Psoas muscle (tissue), 8 donors: ENCODE data around the gene COBLL1. TPM values are rescaled to one million over a fixed set of nuclear protein-coding genes. Genes with fewer than 3 reads are reported as not detected.
A peak's percentile ranks its signal among the peaks of the same experiment; 100 is the strongest.

Experiments
- ATAC-seq, 4 donors: fragments of 200-7000 bp; cut with Tn5 transposase; one replicate each; pipeline ENCODE4 v1.9.1; 2020; ENCODE audit warnings: moderate library complexity in 3 of 4, mild to moderate bottlenecking in 2 of 4
- DNase-seq, 2 donors: peaks; one replicate each; pipeline ENCODE4 v3.0.0-alpha.2; 2020
- H3K27ac ChIP-seq: fragments of 200-600 bp; one replicate; pipeline ENCODE4 v1.8.0; 2022
- H3K27me3 ChIP-seq, 3 donors: fragments of 200-600 bp in 1 of 3; one replicate each; pipeline versions ENCODE4 v1.6.1 to v1.8.0; 2013 to 2022; ENCODE audit warnings: low read length in 2 of 3, mild to moderate bottlenecking in 2 of 3, moderate library complexity in 1 of 3; ENCODE audit not compliant: insufficient read depth in 3 of 3
- H3K36me3 ChIP-seq, 2 donors: fragments of 200-600 bp in 1 of 2; one replicate each; pipeline versions ENCODE4 v1.6.1 to v1.8.0; 2013 to 2022; ENCODE audit warnings: low read depth in 1 of 2, mild to moderate bottlenecking in 1 of 2, moderate library complexity in 1 of 2; ENCODE audit not compliant: insufficient read depth in 1 of 2
- H3K4me1 ChIP-seq: fragments of 200-600 bp; one replicate; pipeline ENCODE4 v1.8.0; 2022
- H3K4me3 ChIP-seq: fragments of 200-600 bp; one replicate; pipeline ENCODE4 v1.8.0; 2022; ENCODE audit warnings: mild to moderate bottlenecking
- H3K9me3 ChIP-seq: fragments of 200-600 bp; one replicate; pipeline ENCODE4 v1.8.0; 2022
- WGBS, 3 donors: extraction: QIAGEN DNeasy Blood & Tissue Kit; methylation state at CpG; one replicate each; pipeline versions ENCODE4 v1.1.6 to v1.1.7; 2013; 5-methylcytosine and 5-hydroxymethylcytosine counted together
- intact Hi-C, 2 donors: fragments of 100-400 bp; cut with DNase I; formaldehyde crosslinking; loops; one replicate each; pipeline versions ENCODE4 v1.11.0 to v1.14.2; 2022
- polyA plus RNA-seq, 3 donors: library from polyadenylated mRNA; stranded (reverse); fragments of 200-250 nt; gene quantifications; one replicate each; pipeline ENCODE4 v1.2.3, GENCODE V29; 2013
- total RNA-seq, 4 donors: library from RNA; stranded (reverse); fragmentation: NEBNext Ultra II Directional in 2 of 4; extraction: Animal tissue kit (Norgen Biotek cat#: 25700) in 2 of 4; gene quantifications; one replicate each; pipeline versions ENCODE4 v1.2.1 to v1.2.4, GENCODE V29; 2021 to 2023
- TF ChIP-seq, protein P1 (sequence below): fragments of 200-600 bp; IDR thresholded peaks from one replicate; pipeline ENCODE4 v1.8.0; 2022; ENCODE audit warnings: antibody characterized with exemption
- donor health status: healthy with polysubstance abuse.
- donor health status: DM: no; HTN: no; CAD: no; lungs with moderate emphysema.
- donor health status: Bipolar disorder and iron deficiency.
- donor health status: healthy.
- donor health status: DM: yes; HTN: yes; CAD: no.
- donor health status: DM: no; HTN: no; CAD: no.
- donor health status: DM: no; HTN: no; CAD: no.
- donor health status: DM: yes; HTN: yes; CAD: no.

The COBLL1 gene
- total and polyA plus RNA-seq, 7 donors: 1.5 to 6.1 (median 3.4) TPM

DNA sequence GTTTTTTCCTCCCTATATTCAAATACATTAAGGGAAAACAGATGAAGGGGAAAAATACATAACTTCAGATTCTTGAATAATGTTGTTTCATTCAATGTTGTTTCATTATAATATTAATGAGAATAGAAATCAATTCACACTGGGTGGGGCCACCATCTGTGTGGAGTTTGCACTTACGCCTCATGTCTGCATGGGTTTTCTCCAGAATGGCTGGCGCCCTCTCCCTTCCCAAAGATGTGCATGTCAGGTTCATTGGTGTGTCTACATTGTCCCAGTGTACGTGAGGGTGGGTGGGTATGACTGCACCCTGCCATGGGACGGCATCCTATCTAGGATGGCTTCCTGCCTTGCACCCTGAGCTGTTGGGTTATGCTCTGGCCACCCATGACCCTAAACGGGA lies 51.7 kb downstream of the COBLL1 start:
- Histone ChIP-seq H3K36me3 (no peaks in the 10 kb centered on the region), H3K27me3 (no peaks in the 10 kb centered on the region), H3K9me3 (no peaks in the 10 kb centered on the region), H3K4me3 (no peak overlapping the region), H3K27ac (no peak overlapping the region), H3K4me1 (no peaks in the 10 kb centered on the region)
- 92 to 95% (median 93%) methylated on average over 5 of the region's 5 CpGs for WGBS, 3 donors
- ATAC-seq: no peak
- no peak for DNase-seq
- TF ChIP-seq, protein P1, sequence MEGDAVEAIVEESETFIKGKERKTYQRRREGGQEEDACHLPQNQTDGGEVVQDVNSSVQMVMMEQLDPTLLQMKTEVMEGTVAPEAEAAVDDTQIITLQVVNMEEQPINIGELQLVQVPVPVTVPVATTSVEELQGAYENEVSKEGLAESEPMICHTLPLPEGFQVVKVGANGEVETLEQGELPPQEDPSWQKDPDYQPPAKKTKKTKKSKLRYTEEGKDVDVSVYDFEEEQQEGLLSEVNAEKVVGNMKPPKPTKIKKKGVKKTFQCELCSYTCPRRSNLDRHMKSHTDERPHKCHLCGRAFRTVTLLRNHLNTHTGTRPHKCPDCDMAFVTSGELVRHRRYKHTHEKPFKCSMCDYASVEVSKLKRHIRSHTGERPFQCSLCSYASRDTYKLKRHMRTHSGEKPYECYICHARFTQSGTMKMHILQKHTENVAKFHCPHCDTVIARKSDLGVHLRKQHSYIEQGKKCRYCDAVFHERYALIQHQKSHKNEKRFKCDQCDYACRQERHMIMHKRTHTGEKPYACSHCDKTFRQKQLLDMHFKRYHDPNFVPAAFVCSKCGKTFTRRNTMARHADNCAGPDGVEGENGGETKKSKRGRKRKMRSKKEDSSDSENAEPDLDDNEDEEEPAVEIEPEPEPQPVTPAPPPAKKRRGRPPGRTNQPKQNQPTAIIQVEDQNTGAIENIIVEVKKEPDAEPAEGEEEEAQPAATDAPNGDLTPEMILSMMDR: no peak
- intact Hi-C loops: loop anchor here in 1 of 2 donors (5.0 kb wide), 1 partner anchor 52 kb away; the partner anchor contains the start of gene COBLL1

DNA sequence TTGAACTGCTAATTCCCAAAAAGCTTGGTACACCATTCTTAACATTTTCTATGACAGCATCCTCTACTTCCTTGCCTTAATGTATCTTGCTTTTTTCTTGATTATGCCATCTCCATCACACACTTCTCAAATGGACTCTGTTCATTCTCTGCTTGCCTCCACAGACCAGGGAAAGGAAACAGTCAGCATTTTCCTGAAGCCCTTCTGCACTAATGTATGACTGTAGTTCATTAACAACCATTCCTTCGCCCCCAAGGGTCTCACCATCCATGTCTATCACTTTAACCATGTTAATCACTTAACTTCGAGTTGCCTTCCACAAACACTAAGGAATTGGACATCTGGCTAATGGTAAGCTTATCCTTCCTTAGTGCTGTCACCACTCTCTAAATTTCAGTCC lies 54.8 kb downstream of the COBLL1 start:
- 78 to 96% (median 93%) methylated on average over 2 of the region's 2 CpGs for WGBS, 3 donors
- Histone ChIP-seq H3K27me3 (no peaks in the 10 kb centered on the region), H3K4me1 (no peaks in the 10 kb centered on the region), H3K27ac (no peak overlapping the region), H3K4me3 (no peak overlapping the region), H3K36me3 (no peaks in the 10 kb centered on the region), H3K9me3 (no peaks in the 10 kb centered on the region)
- TF ChIP-seq, protein P1: no peak
- intact Hi-C loops: loop anchor here in 1 of 2 donors (5.0 kb wide), 1 partner anchor 56 kb away; the partner anchor contains the start of gene COBLL1
- DNase-seq (no peak), ATAC-seq (no peak)

DNA sequence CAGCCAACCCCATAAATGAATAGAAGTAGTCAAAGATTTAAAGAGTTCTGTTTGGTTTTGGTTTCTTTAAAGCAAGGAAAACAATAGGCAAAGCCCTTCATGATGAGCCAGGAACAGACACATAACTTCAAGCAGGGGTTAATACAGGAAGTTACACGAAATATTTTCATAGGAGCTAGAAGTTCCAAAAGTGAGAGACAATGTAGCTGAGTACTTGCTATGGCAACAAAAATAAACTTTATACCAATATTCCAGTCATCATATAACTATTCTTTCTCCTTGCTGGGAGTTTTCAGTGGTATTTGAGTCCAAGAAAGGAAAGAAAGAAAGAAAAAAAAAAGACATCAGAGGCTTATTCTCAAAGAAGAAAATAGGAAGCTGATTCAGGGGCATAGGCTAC lies 56.2 kb downstream of the COBLL1 start:
- H3K9me3 ChIP-seq: no peaks in the 10 kb centered on the region
- H3K27ac ChIP-seq: peak overlapping the region; percentile 54
- WGBS, 3 donors: 21 to 48% (median 36%) methylated on average over 1 of the region's 1 CpG
- intact Hi-C loops: loop anchor here in 1 of 2 donors (5.0 kb wide), 1 partner anchor 57 kb away; the partner anchor contains the start of gene COBLL1
- ATAC-seq (no peak), DNase-seq (no peak)
- TF ChIP-seq, protein P1: no peak
- no peak overlapping the region for H3K4me3 ChIP-seq
- no peaks in the 10 kb centered on the region for H3K27me3 ChIP-seq
- no peaks in the 10 kb centered on the region for H3K4me1 ChIP-seq
- no peaks in the 10 kb centered on the region for H3K36me3 ChIP-seq

DNA sequence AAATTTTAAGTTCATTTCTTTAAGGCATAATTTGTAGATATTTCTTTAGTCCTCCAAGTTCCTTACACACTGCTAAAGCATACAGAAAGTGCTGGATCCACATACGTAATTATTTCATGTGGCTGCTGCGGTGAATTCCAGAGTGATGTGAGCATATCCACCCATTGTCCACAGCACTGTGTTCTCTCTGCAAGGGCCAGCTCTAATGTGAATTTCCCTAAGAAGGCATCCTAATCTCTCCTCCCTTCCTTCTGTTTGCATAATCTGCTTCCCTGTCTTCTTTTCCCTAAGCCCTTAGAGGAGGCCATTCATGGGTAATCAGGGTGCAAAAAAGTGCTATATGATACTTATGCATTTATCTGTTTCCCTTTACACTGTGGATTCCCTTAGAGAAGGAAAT lies 57.2 kb downstream of the COBLL1 start:
- 60 to 80% (median 66%) methylated on average over 2 of the region's 2 CpGs for WGBS, 3 donors
- no peaks in the 10 kb centered on the region for H3K9me3 ChIP-seq
- H3K4me1 ChIP-seq: no peaks in the 10 kb centered on the region
- no peak for DNase-seq
- intact Hi-C loops: no loop called here
- no peak overlapping the region for H3K4me3 ChIP-seq
- ATAC-seq: no peak
- no peaks in the 10 kb centered on the region for H3K36me3 ChIP-seq
- no peaks in the 10 kb centered on the region for H3K27me3 ChIP-seq
- peak overlapping the region; percentile 54 for H3K27ac ChIP-seq
- TF ChIP-seq, protein P1: no peak

DNA sequence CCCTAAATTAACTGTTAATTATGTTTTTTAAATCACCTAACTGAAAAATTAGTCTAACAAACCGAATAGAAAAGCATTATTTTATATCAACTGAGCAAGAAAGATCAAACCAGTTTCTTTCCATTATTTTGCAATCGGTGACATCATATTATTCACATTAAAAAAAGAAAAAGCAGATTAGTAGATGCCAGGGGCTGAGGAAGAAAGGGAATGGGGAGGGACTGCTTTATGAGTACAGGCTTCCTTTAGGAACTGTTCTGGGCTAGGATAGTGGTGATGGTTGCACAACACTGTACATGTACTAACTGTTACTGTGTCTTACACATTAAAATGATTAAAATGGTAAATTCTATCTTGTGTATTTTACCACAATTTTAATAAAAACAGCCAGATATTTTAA lies 59.3 kb downstream of the COBLL1 start:
- intact Hi-C loops: no loop called here
- WGBS, 3 donors: 78 to 84% (median 84%) methylated on average over 2 of the region's 2 CpGs
- H3K4me1 ChIP-seq: no peaks in the 10 kb centered on the region

More for the DNA sequence above, 59.3 kb downstream of the COBLL1 start:
- ATAC-seq (peak in 2 of 4 donors; percentile 49 to 51), DNase-seq (no peak)
- no peak overlapping the region for H3K4me3 ChIP-seq
- no peaks in the 10 kb centered on the region for H3K9me3 ChIP-seq
- no peak overlapping the region for H3K27ac ChIP-seq
- H3K36me3 ChIP-seq: no peaks in the 10 kb centered on the region
- H3K27me3 ChIP-seq: no peaks in the 10 kb centered on the region
- TF ChIP-seq, protein P1: no peak
